SH-SY5Y (cell line): ENCODE data around the gene HLCS.

ENCODE experiments used
- GATA2 ChIP-seq: IDR thresholded peaks from 2 replicates; pipeline ENCODE4 v1.6.1; 2011; ENCODE audit warnings: mild to moderate bottlenecking, low read depth, low read length
- GATA3 ChIP-seq: IDR thresholded peaks from 2 replicates; pipeline ENCODE4 v1.6.1; 2011; ENCODE audit warnings: low read depth, mild to moderate bottlenecking, low read length, moderate library complexity

GRCh38 chr21:36768496-36768895, 198.0 kb downstream of the HLCS start:
- TF ChIP-seq GATA3 (no peak), GATA2 (no peak)
